HG02885 (cell line): ENCODE data around the gene C14orf119.

Experiments
- ATAC-seq: cut with Tn5 transposase; IDR thresholded peaks from one replicate; pipeline ENCODE4 v1.9.1; 2021; ENCODE audit warnings: mild to moderate bottlenecking; ENCODE audit not compliant: unreplicated experiment, poor library complexity

The C14orf119 gene

GRCh38 chr14:23145794-23146350 lies 50.6 kb downstream of the C14orf119 start:
- no peak for ATAC-seq

DNA sequence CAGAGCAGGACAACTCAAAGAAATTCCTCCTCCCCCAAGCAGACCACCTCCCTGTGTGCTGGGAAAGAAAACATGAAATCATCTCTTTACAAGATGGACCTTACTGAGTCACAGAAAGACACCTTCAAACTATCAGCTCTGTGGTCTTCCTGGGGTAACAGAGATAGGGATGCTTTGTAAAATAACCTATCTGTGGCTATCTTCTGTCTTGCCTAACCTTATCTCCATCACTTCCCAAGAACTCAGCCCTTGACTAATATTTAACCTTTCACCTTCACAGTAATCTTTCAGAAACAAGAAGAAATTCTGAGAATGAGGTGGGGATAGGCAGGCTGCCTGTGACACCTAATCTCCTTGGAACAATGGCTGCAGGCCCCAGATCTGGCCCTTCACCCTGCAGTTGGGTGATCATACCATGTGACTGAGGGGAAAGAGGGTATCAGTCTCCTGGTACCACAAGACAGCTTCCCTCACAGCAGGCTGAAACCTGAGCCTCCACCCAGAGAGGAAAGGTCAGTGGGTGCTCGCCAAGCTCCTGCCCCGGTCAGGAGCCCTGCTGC lies 51.1 kb downstream of the C14orf119 start:
- no peak for ATAC-seq

DNA sequence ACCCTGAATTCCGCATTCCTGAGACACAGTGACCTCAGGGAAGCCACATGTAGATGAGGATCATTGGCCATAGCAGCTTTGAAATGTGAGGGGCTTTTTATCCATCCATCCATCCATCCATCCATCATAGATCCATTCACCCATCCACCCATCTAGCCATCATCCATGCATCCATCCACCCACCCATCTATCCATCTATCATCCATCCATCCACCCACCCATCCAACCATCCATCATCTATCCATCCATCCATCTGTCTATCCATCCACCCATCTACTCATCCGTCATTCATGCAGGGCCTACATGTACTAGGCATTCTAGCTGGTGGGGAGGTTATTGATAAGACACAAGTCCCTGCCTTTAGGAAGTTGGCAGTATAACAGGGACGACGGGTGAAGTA lies 51.7 kb downstream of the C14orf119 start:
- ATAC-seq: no peak

DNA sequence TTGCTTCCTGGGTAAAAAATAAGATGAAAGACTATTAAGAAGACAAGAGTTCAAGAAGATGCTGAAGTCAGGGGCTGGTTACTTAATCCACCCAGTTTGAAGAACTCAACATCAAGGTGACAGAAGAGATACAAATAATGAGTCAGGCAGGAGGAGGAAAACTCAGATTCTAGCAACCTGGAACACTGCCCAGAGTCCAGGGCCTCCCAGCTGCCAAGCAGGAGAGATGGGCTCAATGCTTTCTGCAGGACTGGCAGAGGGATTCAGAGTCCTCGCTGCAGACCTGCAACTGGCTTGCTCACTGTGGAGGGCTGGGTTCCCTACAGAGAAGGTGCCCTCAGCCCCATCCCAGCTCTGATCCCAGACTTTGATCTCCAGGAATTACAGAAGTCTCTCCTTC lies 52.4 kb downstream of the C14orf119 start:
- no peak for ATAC-seq

DNA sequence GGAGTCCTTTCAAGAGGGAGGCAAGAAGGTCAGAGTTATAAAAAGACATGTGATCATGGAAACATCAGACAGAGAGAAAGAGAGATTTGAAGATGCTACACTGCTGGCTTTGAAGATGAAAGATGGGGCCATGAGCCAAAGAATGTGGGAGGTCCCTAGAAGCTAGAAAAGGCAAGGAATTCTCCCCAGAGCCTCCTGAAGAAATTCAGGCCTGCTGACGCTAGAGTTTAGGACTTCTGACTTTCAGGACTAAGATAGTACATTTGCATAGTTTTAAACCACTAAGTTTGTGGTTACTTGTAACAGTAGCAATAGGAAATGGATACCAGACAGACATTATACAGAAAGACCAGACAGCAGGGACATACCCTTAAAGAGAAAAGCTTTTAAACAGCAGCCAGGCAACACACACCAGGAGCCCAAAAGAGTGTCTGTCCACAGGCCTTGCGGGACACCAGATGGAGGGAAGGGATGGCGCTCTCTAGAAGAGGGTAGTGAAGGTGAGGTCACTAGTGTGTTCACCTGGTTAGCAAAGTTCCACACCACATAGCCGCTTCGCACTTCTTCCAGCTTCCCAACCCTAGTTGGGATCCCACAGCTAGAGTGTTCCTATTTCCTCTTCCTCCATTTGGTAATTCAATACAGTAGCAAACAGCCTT lies 53.4 kb downstream of the C14orf119 start:
- ATAC-seq: no peak

DNA sequence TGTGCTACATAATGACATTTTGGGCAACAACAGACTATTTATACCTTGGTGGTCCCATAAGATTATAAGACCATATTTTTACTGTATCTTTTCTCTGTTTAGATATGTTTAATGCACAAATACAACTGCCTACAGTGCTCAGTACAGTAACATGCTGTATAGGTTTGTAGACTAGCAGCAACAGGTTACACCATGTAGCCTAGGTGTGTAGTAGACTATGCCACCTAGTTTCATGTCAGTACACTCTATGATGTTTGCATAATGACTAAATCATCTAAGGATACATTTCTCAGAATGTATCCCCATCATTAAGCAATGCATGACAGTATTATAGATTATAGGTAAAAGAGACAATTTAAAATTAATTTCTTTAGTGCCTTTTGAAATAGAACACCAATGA lies 54.4 kb downstream of the C14orf119 start:
- ATAC-seq: no peak
